Jurkat, Clone E6-1 (cell line): ENCODE measurements around the gene IGFBP4.

ENCODE experiments used
- DNase-seq: peaks from one replicate; pipeline ENCODE4 v3.0.0-alpha.2; 2011; ENCODE audit warnings: low read depth, low spot score
- H3K4me3 ChIP-seq: 2 replicates; pipeline ENCODE4 v1.5.1; 2011; ENCODE audit warnings: mild to moderate bottlenecking, low read length, control low read depth, moderate library complexity

The IGFBP4 gene

GRCh38 chr17:40467281-40467867 is 24.1 kb downstream of the IGFBP4 start:
- DNase-seq, result no peak
- no peak overlapping the region for H3K4me3 ChIP-seq

DNA sequence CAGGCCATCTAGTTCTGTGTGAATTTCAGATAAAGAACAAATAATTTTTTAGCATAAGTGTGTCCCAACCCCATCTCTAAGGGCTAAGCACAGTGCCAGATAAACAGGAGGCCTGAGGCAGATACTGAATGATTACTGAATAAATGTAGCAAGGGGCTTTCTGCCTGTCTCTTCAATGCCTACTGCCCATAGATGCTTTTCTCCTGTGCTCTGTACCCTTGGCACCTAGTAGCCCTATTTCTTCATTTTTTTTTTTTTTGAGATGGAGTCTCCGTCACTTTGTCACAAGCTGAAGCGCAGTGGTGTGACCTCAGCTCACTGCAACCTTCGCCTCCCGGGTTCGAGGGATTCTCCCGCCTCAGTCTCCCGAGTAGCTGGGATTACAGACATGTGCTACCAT is 25.3 kb downstream of the IGFBP4 start:
- no peak for DNase-seq
- no peak overlapping the region for H3K4me3 ChIP-seq

DNA sequence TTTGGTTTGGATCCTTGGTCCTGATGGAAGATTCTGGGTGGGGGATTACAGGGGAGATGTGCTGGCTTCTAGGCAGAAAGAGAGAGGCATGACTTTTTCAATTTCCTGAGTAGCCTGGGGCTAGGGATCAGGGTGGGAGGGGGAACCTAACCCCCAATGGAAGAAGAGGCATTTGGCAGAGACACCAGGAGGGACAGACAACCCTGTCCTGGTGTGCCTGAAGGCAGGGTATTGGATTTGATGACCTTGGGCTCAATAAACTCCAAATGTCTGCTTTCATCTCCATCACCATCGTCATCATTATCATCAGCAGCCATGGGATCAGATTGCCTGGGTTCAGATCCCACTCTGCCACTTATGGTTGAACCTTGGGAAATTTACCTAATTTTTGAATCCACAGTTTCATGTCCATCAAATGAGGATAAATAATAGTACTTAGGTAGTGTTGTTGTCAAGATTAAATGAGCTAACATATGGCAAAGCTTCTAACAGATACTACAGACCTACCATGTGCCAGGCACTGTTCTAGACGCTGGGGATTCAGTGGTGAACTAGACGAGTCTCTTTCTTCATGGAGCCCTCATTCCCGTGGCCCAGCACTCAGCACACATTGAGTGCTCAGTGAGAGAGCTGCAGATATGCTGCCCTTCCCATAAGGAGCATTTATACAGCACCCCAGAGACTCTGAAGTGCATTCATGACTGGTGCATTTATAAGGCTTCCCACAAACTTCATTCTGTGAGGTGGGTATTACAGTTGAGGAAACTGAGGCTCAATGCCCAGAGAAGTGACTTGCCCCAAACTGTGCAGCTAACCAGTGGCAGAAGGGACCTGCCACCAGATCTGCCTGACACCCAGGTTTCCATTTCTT is 26.8 kb downstream of the IGFBP4 start:
- DNase-seq, result no peak
- H3K4me3 ChIP-seq, result no peak overlapping the region

- DNase-seq, result no peak
- H3K4me3 ChIP-seq, result no peak overlapping the region
Observed at GRCh38 chr17:40470932-40471828, 27.9 kb downstream of the IGFBP4 start.

DNA sequence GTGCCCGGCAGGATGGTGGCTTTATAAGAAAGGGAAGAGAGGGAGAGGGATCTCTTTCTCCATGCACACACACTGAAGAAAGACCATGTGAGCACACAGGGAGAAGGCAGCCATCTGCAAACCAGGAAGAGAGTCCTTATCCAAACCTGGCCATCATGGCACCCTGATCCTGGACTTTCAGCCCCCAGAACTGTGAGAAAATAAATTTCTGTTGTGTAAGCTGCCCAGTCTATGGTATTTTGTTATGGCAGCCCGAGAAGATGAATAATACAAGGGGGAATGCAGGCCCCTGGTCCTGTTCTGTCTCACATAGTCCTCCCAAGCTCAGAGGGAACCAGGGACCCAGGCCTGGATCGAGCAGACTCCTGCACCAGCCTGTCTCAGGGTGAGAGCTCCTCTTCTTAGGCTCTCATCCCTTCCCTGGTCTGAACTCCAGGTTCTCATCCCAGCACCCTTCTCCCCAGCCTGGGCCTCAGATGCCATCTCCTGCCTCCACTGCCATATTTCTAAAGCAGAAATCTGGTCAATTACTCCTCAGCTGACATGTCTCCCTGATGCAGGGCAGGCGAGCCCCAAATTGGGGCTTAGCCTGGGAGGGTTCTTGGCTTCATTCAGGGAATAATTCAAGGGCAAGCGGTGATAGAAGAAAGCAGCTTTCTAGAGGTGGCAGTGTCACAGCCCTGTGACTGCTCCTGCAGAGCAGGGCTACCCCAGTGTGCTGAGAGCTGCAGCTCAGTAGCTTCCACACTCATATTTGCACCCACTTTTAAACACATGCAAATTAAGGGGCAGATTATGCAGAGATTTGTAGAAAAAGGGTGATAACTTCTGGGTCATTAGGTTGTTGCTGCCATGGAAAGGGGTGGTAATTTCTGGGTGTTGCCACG is 28.8 kb downstream of the IGFBP4 start:
- H3K4me3 ChIP-seq, result no peak overlapping the region
- no peak for DNase-seq

DNA sequence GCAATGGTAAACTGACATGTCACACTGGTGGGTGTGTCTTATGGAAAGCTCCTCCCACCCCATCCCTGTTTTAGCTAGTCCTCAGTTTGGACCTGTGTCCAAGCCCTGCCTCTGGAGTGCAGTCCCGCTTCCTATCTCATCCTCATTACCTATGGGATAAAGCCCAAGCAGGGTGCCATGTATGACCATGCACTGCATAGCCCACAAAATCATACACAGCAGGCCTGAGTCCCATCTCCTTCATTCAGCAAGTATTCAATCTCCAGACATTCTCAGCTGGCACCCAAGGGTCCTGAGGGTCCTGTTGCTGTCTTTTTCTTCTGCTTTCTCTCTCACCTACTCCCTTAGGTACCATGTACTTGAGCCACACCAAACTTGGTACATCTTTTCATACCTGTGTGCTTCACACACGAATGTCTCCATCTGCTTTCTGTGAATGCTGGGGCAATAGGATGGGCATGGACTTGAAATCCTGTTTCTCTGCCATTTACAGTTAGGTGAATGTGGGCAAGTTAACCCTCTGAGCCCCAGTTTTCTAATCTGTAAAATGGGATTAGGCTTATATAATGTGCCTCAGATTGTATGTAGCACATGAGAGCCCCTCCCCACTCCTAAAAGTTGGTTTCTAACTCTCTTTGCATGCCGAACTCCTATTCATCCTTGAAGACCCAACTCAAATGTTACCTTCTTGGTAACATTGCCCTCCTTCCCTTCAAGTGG is 29.6 kb downstream of the IGFBP4 start:
- no peak overlapping the region for H3K4me3 ChIP-seq
- DNase-seq, result no peak

- DNase-seq, result no peak
- no peak overlapping the region for H3K4me3 ChIP-seq
Observed at GRCh38 chr17:40473573-40474365, 30.5 kb downstream of the IGFBP4 start.

DNA sequence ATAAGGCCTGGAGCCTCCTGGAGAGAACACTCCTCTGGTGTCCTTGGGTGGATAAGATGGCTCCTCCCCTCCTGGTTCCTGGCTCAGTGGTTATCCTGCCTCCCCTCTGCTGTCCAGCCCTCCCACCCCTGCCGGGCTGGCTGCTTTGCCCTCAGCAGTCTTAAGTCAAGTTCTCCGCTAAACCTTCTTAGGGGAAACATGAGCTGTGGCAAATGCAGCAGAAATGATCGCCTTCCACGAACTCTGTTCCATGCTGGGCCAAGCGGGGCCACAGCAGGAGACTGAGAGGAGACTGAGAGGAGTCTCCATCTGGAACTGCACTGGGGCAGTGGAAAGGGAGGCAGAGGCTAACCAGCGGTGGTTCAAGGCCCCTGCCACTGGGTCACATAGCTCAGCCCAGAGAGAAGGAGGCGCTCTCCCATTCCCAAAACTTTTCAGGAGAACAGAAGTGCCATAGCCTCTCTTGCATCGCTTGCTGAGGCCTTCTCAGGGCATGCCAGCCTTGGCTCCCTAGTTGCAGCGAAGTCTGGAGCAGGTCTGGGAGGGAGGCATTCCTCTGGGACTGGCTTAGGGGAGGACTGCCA is 31.3 kb downstream of the IGFBP4 start:
- H3K4me3 ChIP-seq, result no peak overlapping the region
- DNase-seq, result no peak

DNA sequence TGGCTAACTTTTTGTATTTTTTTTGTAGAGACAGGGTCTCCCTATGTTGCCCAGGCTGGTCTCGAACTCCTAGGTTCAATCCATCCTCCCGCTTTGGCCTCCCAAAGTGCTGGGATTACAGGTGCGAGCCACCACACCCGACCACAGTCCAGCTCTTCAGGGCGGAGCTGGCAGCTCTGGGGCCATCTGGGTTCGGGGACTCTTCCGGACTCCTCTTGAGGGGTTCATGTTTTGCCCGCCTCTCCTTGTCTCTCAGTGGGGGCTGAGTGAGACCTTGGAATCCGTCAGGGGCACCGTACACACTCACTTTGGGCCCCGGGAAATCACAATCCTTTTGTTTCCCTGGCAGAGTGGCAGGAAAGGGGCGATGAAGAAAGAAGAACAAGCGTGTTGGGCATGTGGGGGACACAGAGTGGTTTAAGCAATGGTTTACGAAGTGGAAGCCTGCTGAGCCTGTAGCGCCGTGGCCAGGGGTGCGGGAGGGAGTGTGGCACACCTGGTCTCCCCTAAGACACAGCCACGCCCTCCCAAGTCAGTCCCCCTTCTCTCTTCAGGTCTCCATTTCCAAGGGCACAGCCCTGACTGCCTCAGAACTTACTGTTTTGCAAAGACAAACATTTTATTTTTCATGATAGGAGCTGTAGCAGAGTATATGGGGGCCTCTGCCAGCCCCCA is 32.1 kb downstream of the IGFBP4 start:
- no peak for DNase-seq
- no peak overlapping the region for H3K4me3 ChIP-seq

- no peak for DNase-seq
Observed at GRCh38 chr17:40477796-40478195, 34.5 kb downstream of the IGFBP4 start.

DNA sequence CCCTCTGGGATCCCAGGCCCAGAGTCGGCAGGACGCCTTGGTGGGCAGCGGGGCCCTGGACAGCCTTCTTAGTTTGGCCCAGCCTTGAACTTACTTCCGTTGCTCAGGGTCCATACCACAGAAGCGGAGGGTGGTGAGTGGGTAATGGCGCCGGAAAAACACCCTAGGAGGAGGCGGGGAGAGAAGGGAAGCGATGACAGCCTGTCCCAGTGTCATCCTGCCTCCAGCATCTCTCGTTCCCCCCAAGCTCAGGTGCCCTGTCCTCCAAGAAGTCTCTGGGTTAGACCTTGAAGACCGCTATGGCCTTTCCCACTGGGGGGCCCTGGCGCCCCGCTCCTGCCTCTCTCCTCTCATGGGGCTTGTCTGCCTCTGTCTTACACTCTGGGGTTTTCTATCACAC is 35.2 kb downstream of the IGFBP4 start:
- H3K4me3 ChIP-seq, result no peak overlapping the region
- DNase-seq, result no peak

More at GRCh38 chr17:40477796-40478195, 34.5 kb downstream of the IGFBP4 start:
- H3K4me3 ChIP-seq, result no peak overlapping the region

DNA sequence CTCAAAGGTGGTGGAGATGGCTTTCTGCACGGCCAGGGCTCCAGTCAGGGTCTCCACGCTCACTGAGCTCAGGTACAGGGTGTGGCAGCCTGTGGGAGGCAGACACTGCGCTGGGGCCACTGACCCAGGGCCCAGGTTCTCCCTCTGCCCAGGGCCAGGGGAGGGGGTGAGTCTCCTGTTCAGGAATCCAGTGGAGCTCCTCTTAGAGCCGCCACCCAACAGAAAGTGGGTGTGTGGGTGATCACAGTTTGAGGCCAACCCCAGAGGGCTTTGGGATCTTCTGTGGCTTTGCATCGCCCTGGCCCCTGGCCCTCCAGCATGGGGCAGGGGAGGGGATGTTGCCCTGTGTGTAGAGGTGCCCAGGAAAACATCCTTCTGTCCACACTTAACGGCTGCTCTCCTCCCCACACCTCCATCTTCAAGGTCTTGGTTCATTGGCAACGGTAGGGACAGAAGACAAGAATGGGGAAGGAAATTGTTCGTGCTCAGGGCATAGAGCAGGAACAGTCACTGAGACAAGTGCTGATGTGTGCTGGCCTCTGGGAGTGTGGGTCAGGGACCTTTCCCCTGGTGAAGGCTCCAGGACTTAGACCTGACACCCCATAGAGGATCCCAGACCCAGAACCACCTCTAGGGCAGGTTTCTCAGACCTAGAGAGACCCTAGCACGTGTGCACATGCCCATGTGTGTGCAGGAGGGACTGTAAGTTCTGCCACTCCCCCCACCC is 36.7 kb downstream of the IGFBP4 start:
- H3K4me3 ChIP-seq, result no peak overlapping the region
- DNase-seq, result no peak

DNA sequence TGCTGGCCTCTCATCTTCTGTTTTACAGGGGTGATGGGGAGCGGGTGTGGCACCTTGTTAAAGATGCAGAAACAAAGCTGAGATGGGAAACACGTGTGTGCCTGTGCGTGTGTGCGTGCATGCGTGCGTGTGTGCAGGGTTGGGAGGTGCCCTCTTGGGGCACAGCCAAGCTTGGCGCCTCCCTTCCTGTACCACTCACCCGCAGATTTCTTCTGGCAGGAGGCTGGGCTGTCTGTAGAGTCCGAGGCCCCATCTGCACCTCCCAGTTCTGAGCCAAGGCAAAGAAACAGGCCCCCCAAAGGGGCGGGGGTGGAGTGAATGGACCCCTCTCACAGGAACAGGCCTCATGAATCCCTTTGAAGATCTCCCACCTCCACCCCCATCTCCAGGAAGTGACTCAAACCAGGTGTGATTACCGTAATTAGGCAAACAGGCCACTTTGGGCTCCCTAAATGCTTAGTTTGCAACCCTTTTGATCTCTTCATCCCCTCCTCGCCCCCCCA is 37.3 kb downstream of the IGFBP4 start:
- peak overlapping the region; percentile 13 for H3K4me3 ChIP-seq
- DNase-seq, result peak; percentile 63

DNA sequence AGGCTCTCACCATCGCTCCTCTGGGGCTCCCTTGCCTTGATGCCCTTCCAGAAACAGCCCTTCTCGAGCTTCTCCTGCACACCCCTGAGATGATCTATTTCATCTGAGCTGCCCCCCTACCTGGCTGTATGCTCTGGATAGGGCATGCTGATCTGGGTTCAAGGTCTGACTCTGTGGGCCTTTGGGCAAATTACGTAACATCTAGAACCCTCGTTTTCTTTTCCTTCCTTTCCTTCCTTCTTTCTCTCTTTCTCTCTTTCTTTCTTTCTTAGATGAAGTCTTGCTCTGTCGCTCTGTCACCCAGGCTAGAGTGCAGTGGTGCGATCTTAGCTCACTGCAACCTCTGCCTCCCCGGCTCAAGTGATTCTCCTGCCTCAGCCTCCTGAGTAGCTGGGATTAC is 37.9 kb downstream of the IGFBP4 start:
- no peak for DNase-seq
- no peak overlapping the region for H3K4me3 ChIP-seq

- H3K4me3 ChIP-seq, result no peak overlapping the region
- no peak for DNase-seq
Observed at GRCh38 chr17:40482722-40483121, 39.5 kb downstream of the IGFBP4 start.

- no peak for DNase-seq
- no peak overlapping the region for H3K4me3 ChIP-seq
Observed at GRCh38 chr17:40483679-40484078, 40.4 kb downstream of the IGFBP4 start.
